Heart left ventricle (tissue), 16 donors: Measurements from ENCODE around the gene PCOLCE2. TPM values are rescaled to one million over a fixed set of nuclear protein-coding genes. Genes with fewer than 3 reads are reported as not detected.

Experiments
- ATAC-seq, 4 donors: fragments of 200-7000 bp; cut with Tn5 transposase; one replicate each; pipeline ENCODE4 v1.9.1; 2020 to 2022; ENCODE audit warnings: moderate library complexity in 4 of 4, mild to moderate bottlenecking in 3 of 4, moderate number of reproducible peaks in 1 of 4
- DNase-seq, 5 donors: peaks; one replicate each; pipeline ENCODE4 v3.0.0-alpha.2; 2020
- H3K27ac ChIP-seq, 12 donors: fragments of 200-600 bp; sonication (generic) in 4 of 12; one replicate each; pipeline versions ENCODE4 v1.5.0 to v1.8.0; 2016 to 2022; ENCODE audit warnings: mild to moderate bottlenecking in 2 of 12
- H3K27me3 ChIP-seq, 9 donors: fragments of 200-600 bp; sonication (generic) in 2 of 9; one replicate each; pipeline versions ENCODE4 v1.5.1 to v1.8.0; 2016 to 2022; ENCODE audit warnings: mild to moderate bottlenecking in 3 of 9
- H3K36me3 ChIP-seq, 9 donors: fragments of 200-600 bp; sonication (generic) in 2 of 9; one replicate each; pipeline versions ENCODE4 v1.5.0 to v1.8.0; 2018 to 2022; ENCODE audit warnings: mild to moderate bottlenecking in 2 of 9
- H3K4me1 ChIP-seq, 12 donors: fragments of 200-600 bp; sonication (generic) in 4 of 12; one replicate each; pipeline versions ENCODE4 v1.5.0 to v1.8.0; 2016 to 2022; ENCODE audit warnings: mild to moderate bottlenecking in 3 of 12
- H3K4me3 ChIP-seq, 12 donors: fragments of 200-600 bp; sonication (generic) in 4 of 12; one replicate each; pipeline versions ENCODE4 v1.5.0 to v1.8.0; 2017 to 2022; ENCODE audit warnings: mild to moderate bottlenecking in 9 of 12, moderate library complexity in 4 of 12
- H3K9me3 ChIP-seq, 12 donors: fragments of 200-600 bp; sonication (generic) in 4 of 12; one replicate each; pipeline versions ENCODE4 v1.5.0 to v1.8.0; 2016 to 2022; ENCODE audit warnings: mild to moderate bottlenecking in 1 of 12
- CTCF ChIP-seq, 12 donors: fragments of 200-600 bp; sonication (generic) in 4 of 12; IDR thresholded peaks; one replicate each; pipeline versions ENCODE4 v1.5.0 to v1.8.0; 2018 to 2022; ENCODE audit warnings: antibody characterized with exemption in 12 of 12, mild to moderate bottlenecking in 5 of 12
- POLR2A ChIP-seq, 2 donors: fragments of 450-650 bp; IDR thresholded peaks; one replicate each; pipeline ENCODE4 v1.6.1; 2017; ENCODE audit warnings: antibody characterized with exemption in 2 of 2, mild to moderate bottlenecking in 2 of 2, moderate library complexity in 2 of 2
- WGBS, 4 donors: extraction: QIAGEN DNeasy Blood & Tissue Kit in 2 of 4; methylation state at CpG; one replicate each; pipeline versions ENCODE4 v1.1.5 to v1.1.7; 2013 to 2018; 5-methylcytosine and 5-hydroxymethylcytosine counted together
- intact Hi-C, 10 donors: fragments of 100-400 bp; cut with DNase I; formaldehyde crosslinking; loops; one replicate each; pipeline versions ENCODE4 v1.11.1 to v1.14.2; 2022
- polyA plus RNA-seq, 2 donors: library from polyadenylated mRNA; stranded (reverse); fragments of 200-250 nt; gene quantifications; one replicate each; pipeline ENCODE4 v1.2.3, GENCODE V29; 2013
- total RNA-seq, 9 donors: library from RNA; depleted of rRNA in 2 of 9; stranded (reverse); fragments of >200 nt in 2 of 9; fragmentation: NEBNext Ultra II Directional in 3 of 9; extraction: Animal tissue kit (Norgen Biotek cat#: 25700) in 3 of 9; gene quantifications; one replicate each; pipeline versions ENCODE4 v1.1.0 to v1.2.4, GENCODE V29; 2016 to 2023
- donor health status: ischemic (EF 13 %, LVEDD 7.1; RV severe dilation, severe dysfunction).
- donor health status: healthy with polysubstance abuse.
- donor health status: DM: no; HTN: yes; CAD: no.
- donor health status: DM: no; HTN: no; CAD: no.
- donor health status: ischemic (EF 25% LVEDD 6.9; RV normal size, moderate dysfunction).
- donor health status: ischemic (EF 25% LVEDD 5.7; RV mildly dilated, moderate dysfunction).
- donor health status: healthy.
- donor health status: DM: yes; HTN: yes; CAD: no.
- donor health status: ischemic (EF 35%, LVEDD 5.7; RV mildly dilated, moderate dysfunction).
- donor health status: nonischemic (EF 11% LVEDD 7.7; RV severe dilation, severe dysfunction).
- donor health status: DM: yes; HTN: yes; CAD: no.
- donor health status: PGD.
- donor health status: ischemic (EF 29% LVEDD 5.4; RV normal size, mild dysfunction).
- donor health status: nonischemic (EF 23%, LVEDD 6.1; RV moderate dilation, normal function).

PCOLCE2 gene
- total and polyA plus RNA-seq, 11 donors, result 47.5 to 152 (median 66.7) TPM

GRCh38 chr3:142815803-142816202, 73.1 kb downstream of the PCOLCE2 start:
- DNase-seq (no peak), ATAC-seq (no peak)

GRCh38 chr3:142809259-142809658, 79.6 kb downstream of the PCOLCE2 start:
- Histone ChIP-seq H3K36me3 (peaks cover 0 to 40% (median 6%) of the 10 kb centered on the region in 9 donors), H3K9me3 (no peaks in the 10 kb centered on the region), H3K4me3 (no peak overlapping the region), H3K27me3 (no peaks in the 10 kb centered on the region), H3K4me1 (peaks cover 0 to 3% (median 0%) of the 10 kb centered on the region in 12 donors), H3K27ac (no peak overlapping the region)
- DNase-seq (no peak), ATAC-seq (peak in 2 of 4 donors; percentile 18 to 39)
- intact Hi-C loops, result no loop called here
- no peak for TF ChIP-seq CTCF (IDR thresholded peaks at IDR 0.05)
- no peak for TF ChIP-seq POLR2A (IDR thresholded peaks at IDR 0.05)
- 35 to 76% (median 53%) methylated on average over 3 of the region's 3 CpGs for WGBS, 4 donors

More at GRCh38 chr3:142815803-142816202, 73.1 kb downstream of the PCOLCE2 start:
- TF ChIP-seq CTCF (IDR thresholded peaks at IDR 0.05), result no peak
- no peak for TF ChIP-seq POLR2A (IDR thresholded peaks at IDR 0.05)
- H3K27me3 ChIP-seq, result no peaks in the 10 kb centered on the region
- 93 to 94% (median 93%) methylated on average over 6 of the region's 6 CpGs for WGBS, 4 donors
- no peak overlapping the region for H3K27ac ChIP-seq
- peaks cover 0 to 39% (median 0%) of the 10 kb centered on the region in 9 donors for H3K36me3 ChIP-seq
- H3K4me3 ChIP-seq, result no peak overlapping the region
- no peaks in the 10 kb centered on the region for H3K9me3 ChIP-seq
- intact Hi-C loops, result loop anchor here in 1 of 10 donors (10.0 kb wide), 1 partner anchor 231 kb away; no protein-coding TSS in a partner anchor
- H3K4me1 ChIP-seq, result peaks cover 0 to 11% (median 0%) of the 10 kb centered on the region in 12 donors

- intact Hi-C loops, result no loop called here
Measured at GRCh38 chr3:142808103-142808917, 80.6 kb downstream of the PCOLCE2 start.

More at GRCh38 chr3:142808103-142808917, 80.6 kb downstream of the PCOLCE2 start:
- DNase-seq (no peak), ATAC-seq (no peak)
- 90 to 93% (median 91%) methylated on average over 9 of the region's 9 CpGs for WGBS, 4 donors
- Histone ChIP-seq H3K4me1 (peaks cover 0 to 3% (median 0%) of the 10 kb centered on the region in 12 donors), H3K36me3 (peaks cover 0 to 49% (median 6%) of the 10 kb centered on the region in 9 donors), H3K4me3 (no peak overlapping the region), H3K27me3 (no peaks in the 10 kb centered on the region), H3K27ac (no peak overlapping the region), H3K9me3 (no peaks in the 10 kb centered on the region)
- TF ChIP-seq CTCF (IDR thresholded peaks at IDR 0.05) (no peak), POLR2A (IDR thresholded peaks at IDR 0.05) (no peak)
